GM12874 (cell line): ENCODE results near the gene CAV2.

ENCODE experiments used
- CTCF ChIP-seq: IDR thresholded peaks from 2 replicates; pipeline ENCODE4 v1.5.1; 2011; ENCODE audit warnings: low read depth, mild to moderate bottlenecking, control low read depth, low read length, moderate library complexity; ENCODE audit not compliant: insufficient read depth

Gene CAV2

GRCh38 chr7:116496653-116497052 is 2.9 kb upstream of the CAV2 start:
- TF ChIP-seq CTCF: no peak

- TF ChIP-seq CTCF: no peak
These were observed 1.8 kb upstream of the CAV2 start for GRCh38 chr7:116497708-116498107.

- TF ChIP-seq CTCF: no peak
These were observed 728 bp downstream of the CAV2 start for GRCh38 chr7:116500078-116500853.

- no peak for TF ChIP-seq CTCF
These were observed 2.1 kb downstream of the CAV2 start for GRCh38 chr7:116501425-116502167.

GRCh38 chr7:116502201-116503096 is 2.9 kb downstream of the CAV2 start:
- no peak for TF ChIP-seq CTCF

GRCh38 chr7:116503835-116504234 is 4.3 kb downstream of the CAV2 start:
- TF ChIP-seq CTCF: no peak

- TF ChIP-seq CTCF: no peak
These were observed 5.7 kb downstream of the CAV2 start for GRCh38 chr7:116505278-116505677.
